AG04449 (cell line): ENCODE results near the gene DRD4.

ENCODE experiments used
- CTCF ChIA-PET: fragments of 350-600 bp; formaldehyde crosslinking; extraction: SDS; loops from one replicate; lab custom pipeline; 2021; ENCODE audit warnings: antibody characterized with exemption; lab: Yijun Ruan, JAX
- POLR2A ChIA-PET: fragments of 400-600, 350-600 bp; formaldehyde crosslinking; extraction: SDS; loops from one replicate; lab custom pipeline; 2020; ENCODE audit warnings: antibody characterized with exemption, inconsistent platforms; lab: Yijun Ruan, JAX
- DNase-seq: peaks from one replicate; pipeline ENCODE4 v3.0.0-alpha.2; 2010; ENCODE audit warnings: low read depth, low spot score
- H3K4me3 ChIP-seq: 2 replicates; pipeline ENCODE4 v1.5.1; 2011; ENCODE audit warnings: low read depth, mild to moderate bottlenecking, control low read depth, low read length
- CTCF ChIP-seq: IDR thresholded peaks from one replicate; pipeline ENCODE4 v1.5.1; 2011; ENCODE audit warnings: mild to moderate bottlenecking, moderate library complexity, low read length, control low read depth, inconsistent platforms; ENCODE audit not compliant: insufficient read depth; ENCODE audit errors: missing control alignments

Gene DRD4

GRCh38 chr11:607971-608659 is 29.0 kb upstream of the DRD4 start:
- CTCF ChIA-PET = no interaction called here
- no peak for DNase-seq
- POLR2A ChIA-PET = no interaction called here
- H3K4me3 ChIP-seq = no peak overlapping the region
- no peak for TF ChIP-seq CTCF

DNA sequence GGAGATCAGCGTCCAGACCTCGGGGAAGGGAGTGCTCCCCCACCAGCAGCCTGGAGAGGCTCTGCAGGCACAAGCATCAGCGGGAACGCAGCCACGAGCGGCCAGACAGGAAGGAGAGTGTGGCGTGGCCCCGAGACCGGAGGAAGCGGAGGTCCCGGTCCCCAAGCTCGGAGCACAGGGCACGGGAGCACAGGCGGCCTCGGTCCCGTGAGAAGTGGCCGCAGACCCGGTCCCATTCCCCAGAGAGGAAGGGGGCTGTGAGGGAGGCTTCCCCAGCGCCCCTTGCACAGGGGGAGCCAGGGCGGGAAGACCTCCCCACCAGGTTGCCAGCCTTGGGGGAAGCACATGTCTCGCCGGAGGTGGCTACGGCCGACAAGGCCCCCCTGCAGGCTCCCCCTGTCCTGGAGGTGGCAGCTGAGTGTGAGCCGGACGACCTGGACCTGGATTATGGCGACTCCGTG is 28.2 kb upstream of the DRD4 start:
- DNase-seq = no peak
- CTCF ChIA-PET = no interaction called here
- POLR2A ChIA-PET = no interaction called here
- no peak overlapping the region for H3K4me3 ChIP-seq
- no peak for TF ChIP-seq CTCF

GRCh38 chr11:609341-609811 is 27.7 kb upstream of the DRD4 start:
- DNase-seq = no peak
- no peak overlapping the region for H3K4me3 ChIP-seq
- no peak for TF ChIP-seq CTCF
- POLR2A ChIA-PET = no interaction called here
- CTCF ChIA-PET = no interaction called here

- ChIA-PET POLR2A (no interaction called here), CTCF (no interaction called here)
- DNase-seq = no peak
- TF ChIP-seq CTCF = no peak
- no peak overlapping the region for H3K4me3 ChIP-seq
Observed at GRCh38 chr11:610146-610801, 26.8 kb upstream of the DRD4 start.

DNA sequence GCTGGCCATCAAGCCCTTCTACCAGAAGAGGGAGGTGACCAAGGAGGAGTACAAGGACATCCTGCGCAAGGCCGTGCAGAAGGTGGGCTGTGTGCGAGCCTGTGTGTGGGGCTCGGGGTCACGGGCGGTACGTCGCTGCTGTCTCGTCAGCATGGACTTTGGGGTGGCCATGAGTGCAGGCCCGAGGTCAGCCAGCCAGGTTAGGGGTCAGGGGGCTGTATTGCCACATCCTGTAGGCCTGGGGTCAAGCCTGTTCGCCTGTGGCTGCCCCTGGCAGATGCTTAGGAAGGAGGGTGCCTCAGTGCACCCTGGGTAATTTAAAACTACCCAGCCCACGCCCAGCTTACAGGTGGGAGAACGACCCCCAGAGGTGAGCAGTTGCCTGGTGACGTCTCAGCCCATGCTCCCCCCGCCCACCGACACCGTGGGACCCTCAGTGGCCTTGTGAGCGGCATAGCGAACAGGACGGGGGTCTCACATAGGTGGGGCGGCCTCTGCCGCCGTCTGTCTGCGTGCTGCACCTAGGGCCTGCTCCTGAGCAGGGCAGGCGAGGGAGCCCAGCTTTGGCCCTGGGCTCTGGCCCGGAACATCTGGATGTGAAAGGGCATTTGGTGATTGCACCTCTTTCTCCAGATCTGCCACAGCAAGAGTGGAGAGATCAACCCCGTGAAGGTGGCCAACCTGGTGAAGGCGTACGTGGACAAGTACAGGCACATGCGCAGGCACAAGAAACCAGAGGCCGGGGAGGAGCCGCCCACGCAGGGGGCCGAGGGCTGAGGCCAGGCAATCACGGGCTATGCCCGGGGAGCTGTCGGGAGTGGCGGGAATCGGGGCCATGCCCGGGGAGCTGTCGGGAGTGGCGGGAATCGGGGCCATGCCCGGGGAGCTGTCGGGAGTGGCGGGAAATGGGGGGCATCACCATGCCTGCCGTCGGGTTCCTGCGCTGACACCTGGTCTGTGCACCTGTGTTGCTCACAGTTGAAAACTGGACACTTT is 25.8 kb upstream of the DRD4 start:
- TF ChIP-seq CTCF = no peak
- DNase-seq = no peak
- CTCF ChIA-PET = no interaction called here
- no peak overlapping the region for H3K4me3 ChIP-seq
- POLR2A ChIA-PET = no interaction called here
